Cerebellar cortex (tissue), 1 donor: Measurements from ENCODE around the gene PCP2.

Experiments
- DNase-seq: peaks from one replicate; pipeline ENCODE4 v3.0.0-alpha.2; 2015; ENCODE audit warnings: low spot score

The PCP2 gene

GRCh38 chr19:7638802-7639465 lies 5.4 kb upstream of the PCP2 start:
- DNase-seq, result no peak

DNA sequence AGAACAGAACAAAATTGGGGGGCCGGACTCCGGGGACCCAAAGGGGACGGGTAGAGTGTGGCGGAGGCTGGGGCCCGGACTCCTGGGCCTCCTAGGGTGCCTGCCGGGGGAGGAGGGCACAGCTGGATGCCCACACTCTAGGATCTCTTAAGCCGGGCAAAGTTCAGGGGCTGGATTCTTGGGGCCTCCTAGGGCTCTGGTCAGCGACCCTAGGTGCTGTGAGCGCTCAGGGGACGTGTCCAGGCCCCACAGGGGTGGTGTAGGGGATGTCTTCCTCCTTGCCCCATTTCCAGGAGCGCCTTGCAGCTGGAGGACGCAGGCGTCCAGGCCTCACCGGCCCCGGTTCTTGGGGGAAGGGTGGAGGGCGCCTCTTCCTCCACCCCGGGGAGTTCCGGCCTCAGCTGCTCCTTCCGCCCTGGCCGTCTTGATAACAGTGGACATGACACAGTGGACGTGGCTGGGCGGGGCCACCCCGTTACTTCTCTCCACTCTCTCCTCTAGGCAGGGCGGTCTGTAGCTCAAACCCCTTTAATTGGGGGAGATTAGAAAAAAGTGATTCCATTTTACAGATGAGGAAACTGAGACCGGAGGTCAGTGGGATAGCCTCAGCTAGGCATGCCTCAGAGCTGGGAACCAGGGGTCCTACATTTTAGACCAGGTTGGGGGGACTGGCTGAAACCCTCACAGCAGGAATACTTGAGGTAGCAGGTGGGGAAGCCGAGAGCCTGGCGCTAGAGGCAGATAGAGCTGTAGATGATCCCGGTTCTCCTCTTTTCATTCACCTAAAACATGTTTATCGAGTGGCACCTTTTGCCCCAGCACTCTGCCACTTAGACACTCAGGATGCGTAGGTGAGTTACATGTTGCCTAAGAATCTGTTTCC lies 4.1 kb upstream of the PCP2 start:
- no peak for DNase-seq

- DNase-seq, result no peak
Measured at GRCh38 chr19:7636691-7637373, 3.3 kb upstream of the PCP2 start, which contains the start of gene STXBP2. TSS of gene STXBP2 (plus strand) at chr19:7637110. CDS start at chr19:7637150, 40 bp downstream.

GRCh38 chr19:7636317-7636690 lies 2.8 kb upstream of the PCP2 start:
- DNase-seq, result no peak

DNA sequence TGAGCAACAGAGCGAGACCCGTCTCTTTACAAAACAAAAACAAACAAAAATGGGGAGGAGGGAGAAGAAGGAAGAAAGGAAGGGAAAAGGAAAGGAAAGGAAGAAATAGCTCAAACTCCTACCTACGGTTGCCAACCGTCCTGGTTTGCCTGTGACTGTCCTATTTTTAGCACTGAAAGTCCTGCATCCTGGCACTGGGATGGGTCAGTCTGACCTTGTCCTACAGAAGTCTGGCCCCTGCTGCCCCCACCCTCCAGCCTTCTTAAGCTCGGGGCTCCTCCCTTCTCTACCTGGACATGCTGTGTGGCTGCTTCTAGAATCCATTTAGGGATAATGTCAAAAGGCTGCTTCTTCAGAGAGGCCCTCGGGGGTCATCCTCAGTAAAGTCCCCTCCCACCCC lies 2.2 kb upstream of the PCP2 start:
- DNase-seq, result no peak

DNA sequence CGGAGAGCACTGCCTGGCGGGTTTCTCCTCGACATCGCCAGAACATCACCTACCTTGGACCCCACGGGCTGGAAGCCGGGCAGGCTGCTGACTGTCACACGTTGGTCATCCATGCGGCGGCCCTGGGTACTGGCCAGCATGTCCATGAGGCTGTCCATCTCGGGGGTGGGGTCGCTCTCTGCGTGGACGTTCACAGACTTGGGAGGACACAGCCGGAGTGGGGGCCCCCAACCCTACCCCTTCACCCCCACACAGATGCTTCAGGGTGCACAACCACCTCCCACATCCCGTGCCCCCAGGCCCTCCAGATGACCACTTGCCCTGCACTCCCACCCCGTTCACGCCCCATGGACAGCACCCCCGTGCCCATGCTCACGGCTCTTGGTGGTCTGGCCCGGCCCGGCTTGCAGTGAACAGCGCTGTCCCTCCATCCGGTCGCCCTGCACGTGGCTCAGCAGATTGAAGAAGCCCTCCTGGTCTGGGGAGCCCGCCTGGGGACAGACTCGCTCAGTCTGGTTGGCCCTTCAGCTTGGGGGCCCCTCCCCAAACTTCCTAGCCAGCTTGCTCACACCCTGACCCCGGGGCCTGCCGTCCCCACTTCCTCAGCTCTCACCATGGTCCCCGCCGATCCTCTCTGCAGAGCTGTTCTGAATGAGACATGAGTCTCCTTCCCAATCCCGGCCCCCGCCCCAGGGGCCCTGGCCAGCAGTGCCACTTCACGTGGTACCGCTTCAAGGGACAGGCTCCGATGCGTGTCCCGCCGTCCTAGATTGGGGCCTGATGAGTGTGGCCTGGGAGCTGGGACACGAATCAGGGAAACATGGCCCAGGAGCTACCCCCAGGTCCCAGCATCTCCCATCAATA lies 947 bp downstream of the PCP2 start:
- no peak for DNase-seq

- no peak for DNase-seq
Measured at GRCh38 chr19:7631577-7631976, 1.9 kb downstream of the PCP2 start.

- DNase-seq, result peak; percentile 99
Measured at GRCh38 chr19:7629347-7630054, 4.0 kb downstream of the PCP2 start, which contains the start of the genes PET100 and XAB2. TSS of gene PET100 (plus strand) at chr19:7629793. CDS start at chr19:7629834, 41 bp downstream. TSS of gene XAB2 (minus strand) at chr19:7629545. CDS start at chr19:7629527, 18 bp downstream.

- no peak for DNase-seq
Measured at GRCh38 chr19:7628589-7629311, 4.8 kb downstream of the PCP2 start.

DNA sequence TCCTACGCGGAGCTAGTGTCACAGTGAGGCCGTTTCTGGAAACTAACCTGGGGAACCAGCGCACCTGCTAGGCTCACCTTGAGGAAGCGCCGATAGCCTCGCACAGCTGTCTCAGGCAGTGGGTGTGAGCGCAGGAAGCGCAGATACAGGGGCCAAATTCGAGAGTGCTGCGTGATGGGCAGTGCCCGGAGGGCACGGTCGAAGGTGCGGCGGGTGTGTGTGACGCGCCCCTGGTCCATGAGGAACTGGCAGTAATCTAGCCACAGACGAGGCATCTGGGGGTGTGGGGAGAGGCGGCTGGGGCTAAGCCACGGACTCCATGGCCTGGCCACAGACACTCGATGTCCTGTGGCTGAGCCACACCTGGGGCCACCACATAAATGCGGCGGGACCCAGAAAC lies 6.4 kb downstream of the PCP2 start:
- no peak for DNase-seq

DNA sequence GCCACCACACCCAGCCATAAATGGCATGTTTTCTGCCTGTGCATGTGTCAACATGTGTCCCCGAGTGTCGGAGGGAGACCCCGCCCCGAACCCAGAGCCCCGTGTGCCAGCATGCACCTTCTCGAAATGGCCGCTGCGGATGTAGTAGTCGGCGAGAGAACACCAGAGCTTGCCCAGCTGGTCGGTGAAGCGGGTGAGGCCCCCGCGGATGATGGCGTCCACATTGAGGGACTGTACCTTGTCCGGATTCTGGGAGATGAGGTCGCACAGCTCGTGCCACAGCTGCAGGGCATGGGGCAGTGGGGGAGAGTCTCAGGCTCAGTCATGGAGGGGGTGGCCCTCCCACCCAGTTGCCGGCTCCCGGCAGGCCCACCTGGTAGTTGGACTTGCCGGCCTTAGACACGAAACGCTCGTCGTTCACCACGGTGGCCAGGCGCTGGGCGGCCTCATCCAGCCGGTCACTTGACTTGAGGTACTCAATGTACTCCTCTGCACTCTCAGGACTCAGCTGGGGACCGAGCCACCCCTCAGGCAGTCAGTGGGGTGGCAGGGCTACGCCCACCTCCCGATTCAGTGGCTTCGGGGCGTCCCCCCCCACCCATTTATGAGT lies 7.7 kb downstream of the PCP2 start:
- DNase-seq, result no peak

- DNase-seq, result no peak
Measured at GRCh38 chr19:7624810-7625209, 8.7 kb downstream of the PCP2 start.

GRCh38 chr19:7623725-7624603 lies 9.6 kb downstream of the PCP2 start:
- no peak for DNase-seq

DNA sequence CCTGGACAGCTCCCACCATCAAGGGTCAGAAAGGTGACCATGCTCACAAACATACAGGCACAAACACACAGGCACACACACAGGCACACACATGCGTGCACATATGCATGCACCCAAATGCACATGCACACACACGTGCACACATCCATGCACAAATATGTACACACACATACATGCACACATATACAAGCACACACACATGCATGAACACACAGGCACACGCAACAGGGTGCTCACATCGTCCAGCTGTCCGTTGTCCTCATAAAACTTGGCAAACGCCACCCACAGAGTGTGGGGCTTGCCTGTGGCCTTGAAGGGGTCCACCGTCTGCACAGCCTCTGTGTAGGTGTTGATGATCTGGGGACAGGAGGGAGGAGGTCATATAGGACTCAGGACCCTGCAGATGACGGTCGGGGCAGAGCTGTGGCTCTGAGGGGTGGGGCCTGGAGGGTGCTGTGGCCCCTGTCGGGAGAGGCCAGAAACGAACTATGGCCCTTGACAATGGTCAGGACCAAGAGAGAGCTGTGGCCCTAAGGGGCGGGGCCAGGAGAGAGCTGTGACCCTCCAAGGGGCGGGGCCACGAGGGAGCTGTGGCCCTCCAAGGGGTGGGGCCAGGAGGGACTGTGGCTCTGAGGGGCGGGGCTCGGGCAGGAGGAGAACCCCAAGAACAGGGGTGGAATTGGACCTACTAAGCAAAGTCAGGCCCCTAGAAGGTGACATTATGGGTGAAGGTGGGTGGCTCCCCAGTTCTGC lies 10.4 kb downstream of the PCP2 start:
- DNase-seq, result no peak

- no peak for DNase-seq
Measured at GRCh38 chr19:7620442-7621412, 12.8 kb downstream of the PCP2 start.

GRCh38 chr19:7619671-7620441 lies 13.7 kb downstream of the PCP2 start:
- DNase-seq, result no peak
